ENCODE measurements around the gene MVB12B. TPM values are rescaled to one million over a fixed set of nuclear protein-coding genes. Genes with fewer than 3 reads are reported as not detected.

The MVB12B gene
- total and polyA plus RNA-seq, 2 of the 4 experiments (the other 2 are of a cell fraction): 2.0 to 4.0 TPM

DNA sequence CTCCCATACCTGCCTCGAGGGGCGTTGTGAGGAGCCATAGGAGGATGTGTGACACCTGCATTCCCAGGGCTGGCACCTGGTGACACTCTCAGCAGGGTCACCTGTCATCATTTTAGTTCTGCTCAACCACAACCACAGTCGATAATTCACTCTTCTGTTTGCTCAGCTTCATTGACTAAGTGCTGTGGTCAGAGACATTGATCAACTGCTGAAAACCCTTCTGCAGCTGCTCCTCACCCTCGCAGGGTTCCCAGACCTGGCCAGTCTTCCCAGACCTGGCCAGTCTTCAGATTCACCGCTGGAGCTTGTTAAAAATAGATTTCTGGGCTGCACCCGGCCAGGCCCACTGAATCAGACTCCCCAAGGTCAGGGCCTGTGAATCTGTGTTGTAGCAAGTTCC is 92.8 kb downstream of the MVB12B start:
- Histone ChIP-seq H3K9ac (ENCODE audit: low read depth, low read length) (no peak overlapping the region), H4K20me1 (ENCODE audit: insufficient read depth, low read length) (no peaks in the 10 kb centered on the region), H2AK9ac (replicated peaks; ENCODE audit: low read depth, low read length, poor library complexity) (no peak overlapping the region), H3K18ac (ENCODE audit: low read depth, low read length) (no peak overlapping the region), H2AFZ (replicated peaks; ENCODE audit: low read length, poor library complexity) (no peak overlapping the region), H3K14ac (replicated peaks; ENCODE audit: low read depth, low read length) (no peak overlapping the region), H3K79me1 (ENCODE audit: low read depth in 1 of 2, low read length in 2 of 2) (no peaks in the 10 kb centered on the region), H3K9me1 (ENCODE audit: insufficient read depth, low read length) (no peaks in the 10 kb centered on the region), H3K4me1 (ENCODE audit: control insufficient read depth, insufficient read depth, low read length) (no peaks in the 10 kb centered on the region), H3K4me3 (ENCODE audit: insufficient read depth, low read depth, low read length) (no peak overlapping the region), H3K27ac (ENCODE audit: insufficient read depth, low read length) (no peak overlapping the region), H4K8ac (ENCODE audit: low read depth in 2 of 2, low read length in 2 of 2) (no peak overlapping the region), H4K5ac (ENCODE audit: low read depth, low read length) (no peak overlapping the region), H2BK20ac (ENCODE audit: low read depth, low read length) (no peak overlapping the region), H2BK5ac (ENCODE audit: low read depth, low read length, poor library complexity, severe bottlenecking) (no peak overlapping the region), H3K56ac (ENCODE audit: extremely low read depth, insufficient read depth, low read length) (no peak overlapping the region), H3K27me3 (ENCODE audit: control insufficient read depth, insufficient read depth, low read length) (no peaks in the 10 kb centered on the region), H2BK120ac (ENCODE audit: low read depth, low read length) (no peak overlapping the region), H3K9me3 (ENCODE audit: control insufficient read depth, insufficient read depth, low read length) (no peaks in the 10 kb centered on the region), H3K36me3 (ENCODE audit: control insufficient read depth, insufficient read depth, low read length) (peaks cover 3% of the 10 kb centered on the region; the same call in 1 of the 2 replicates), H4K91ac (ENCODE audit: insufficient read depth, low read depth, low read length) (no peak overlapping the region), H3K23ac (ENCODE audit: low read depth, low read length) (no peak overlapping the region), H3K4me2 (ENCODE audit: low read depth, low read length) (no peak overlapping the region), H3K4ac (ENCODE audit: low read depth, low read length) (no peak overlapping the region), H2BK15ac (ENCODE audit: low read depth, low read length) (no peak overlapping the region), H2AK5ac (ENCODE audit: low read depth, low read length) (no peak overlapping the region)
- ATAC-seq (ENCODE audit: low read depth): no peak
- no TSS peak for BruUV-seq (replicated peaks)
- in situ Hi-C loops (cut with MboI; ENCODE audit: low sequenced_read_pairs) (no loop called here), intact Hi-C loops (cut with micrococcal nuclease) (no loop called here), dilution Hi-C loops (cut with HindIII; ENCODE audit: low sequenced_read_pairs, unreplicated experiment) (no loop called here)
- CTCF ChIA-PET: interaction anchor here (0.8 kb wide), 1 partner anchor 21 kb away, joined by 3 read pairs; no protein-coding TSS in a partner anchor
- DNase-seq: no peak
- TF ChIP-seq POLR2A (IDR thresholded peaks at IDR 0.05; ENCODE audit: low read depth, low read length) (no peak), MAZ (IDR thresholded peaks at IDR 0.05; ENCODE audit: borderline replicate concordance, low read depth, low read length) (no peak), CHD1 (IDR thresholded peaks at IDR 0.05; ENCODE audit: low read depth, low read length) (no peak)
- POLR2A ChIA-PET (ENCODE audit: unreplicated experiment): no interaction called here
- WGBS, 2 experiments (ENCODE audit: extremely low coverage in 2 of 2, insufficient read length in 1 of 2): 95% methylated on average over 3 of the region's 6 CpGs; no CpG with 5 or more reads in 1 of the 2 experiments
